HG02623 (cell line): ENCODE results near the gene SLC26A4.

Source experiments
- ATAC-seq: cut with Tn5 transposase; IDR thresholded peaks from one replicate; pipeline ENCODE4 v1.9.1; 2021; ENCODE audit warnings: moderate library complexity; ENCODE audit not compliant: unreplicated experiment

SLC26A4 gene

DNA sequence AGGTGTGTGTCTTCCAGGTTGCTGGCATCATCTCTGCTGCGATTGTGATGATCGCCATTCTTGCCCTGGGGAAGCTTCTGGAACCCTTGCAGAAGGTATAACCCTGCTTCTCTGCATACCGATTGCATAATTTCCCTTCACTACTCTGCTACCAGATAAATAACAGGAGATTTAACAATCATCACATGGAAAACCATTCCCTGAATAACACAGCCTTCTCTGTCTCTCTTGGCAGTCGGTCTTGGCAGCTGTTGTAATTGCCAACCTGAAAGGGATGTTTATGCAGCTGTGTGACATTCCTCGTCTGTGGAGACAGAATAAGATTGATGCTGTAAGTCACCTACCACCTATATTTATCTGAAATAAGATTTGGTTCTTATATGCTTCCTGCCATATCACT, 33.8 kb downstream of the SLC26A4 start:
- ATAC-seq: no peak

GRCh38 chr7:107696330-107696946, 35.8 kb downstream of the SLC26A4 start:
- ATAC-seq: no peak

- no peak for ATAC-seq
These were observed 36.9 kb downstream of the SLC26A4 start for GRCh38 chr7:107697321-107698049.

DNA sequence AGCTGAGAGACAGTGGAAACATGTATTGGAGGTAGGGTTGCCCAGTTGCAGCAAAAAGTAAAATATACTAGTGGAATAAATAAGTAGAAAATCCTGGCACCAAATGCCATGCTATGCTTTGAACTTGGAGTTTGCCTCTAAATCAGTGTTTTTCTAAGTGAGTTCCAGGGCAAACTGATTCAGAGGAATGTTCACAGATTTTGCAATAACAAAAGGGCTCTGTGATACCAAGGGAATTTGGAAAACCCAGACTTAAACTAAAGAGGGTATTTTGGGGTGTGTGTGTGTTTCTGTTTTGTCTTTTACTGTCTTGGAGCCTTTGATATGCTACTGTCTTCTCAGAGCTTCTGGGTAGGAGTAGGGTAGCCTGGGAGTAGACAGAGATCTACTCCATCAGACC, 39.9 kb downstream of the SLC26A4 start:
- ATAC-seq: no peak

DNA sequence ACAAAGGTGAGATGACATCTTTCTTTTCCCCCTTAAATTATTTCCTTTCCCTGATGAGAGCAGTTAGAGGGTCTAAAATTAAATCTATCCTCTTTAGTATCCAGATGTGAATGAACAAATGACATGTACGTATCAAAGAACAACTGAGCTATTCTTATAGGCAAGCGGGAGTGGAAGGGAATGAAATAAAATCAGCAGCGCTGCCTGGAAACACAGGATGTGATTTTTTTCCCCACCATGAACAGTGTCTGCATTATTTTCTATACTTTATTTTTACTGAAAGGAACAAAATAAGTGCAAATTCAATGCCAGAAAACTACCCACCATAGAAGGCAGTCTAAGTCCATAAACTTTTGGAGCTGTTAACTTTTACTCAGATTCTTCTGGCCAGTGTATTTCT, 40.6 kb downstream of the SLC26A4 start:
- ATAC-seq: no peak

DNA sequence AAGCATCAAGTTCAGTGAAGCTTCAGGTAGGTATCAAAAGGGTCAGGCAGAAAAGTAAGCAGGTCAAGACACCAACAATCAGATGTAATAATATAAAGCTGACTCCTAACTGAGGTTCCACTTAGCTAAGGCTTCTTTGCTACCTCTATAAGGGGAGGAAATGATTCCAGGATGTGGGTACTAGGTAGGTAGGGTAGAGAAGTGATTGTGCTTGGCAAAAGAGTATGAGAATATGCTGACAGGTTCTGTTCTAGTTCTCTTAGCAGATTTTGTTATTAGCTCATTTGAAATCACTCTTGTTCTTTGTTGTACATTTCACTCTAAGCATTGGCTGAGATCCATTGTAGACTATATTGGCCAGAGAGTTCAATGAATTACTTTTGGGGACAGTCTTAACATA, 42.6 kb downstream of the SLC26A4 start:
- no peak for ATAC-seq

DNA sequence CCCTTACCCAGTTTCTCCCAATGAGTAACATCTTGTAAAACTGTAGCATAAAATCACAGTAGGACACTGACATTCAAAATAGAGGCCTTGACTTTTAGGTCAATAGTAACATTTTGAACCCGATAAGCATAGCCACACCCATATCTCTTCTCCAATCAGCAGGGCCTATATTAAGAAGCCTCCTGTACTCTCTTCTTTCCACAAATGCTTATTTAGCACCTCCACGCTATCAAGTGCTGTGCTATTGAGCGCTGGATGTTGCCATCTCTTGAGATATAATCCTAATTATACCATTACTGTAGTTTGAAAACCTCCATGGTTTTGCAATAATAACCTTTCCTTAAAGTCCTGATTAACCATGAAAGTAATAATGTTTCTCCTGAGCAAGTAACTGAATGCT, 43.2 kb downstream of the SLC26A4 start:
- ATAC-seq: no peak

- no peak for ATAC-seq
These were observed 48.3 kb downstream of the SLC26A4 start for GRCh38 chr7:107708956-107709355.

DNA sequence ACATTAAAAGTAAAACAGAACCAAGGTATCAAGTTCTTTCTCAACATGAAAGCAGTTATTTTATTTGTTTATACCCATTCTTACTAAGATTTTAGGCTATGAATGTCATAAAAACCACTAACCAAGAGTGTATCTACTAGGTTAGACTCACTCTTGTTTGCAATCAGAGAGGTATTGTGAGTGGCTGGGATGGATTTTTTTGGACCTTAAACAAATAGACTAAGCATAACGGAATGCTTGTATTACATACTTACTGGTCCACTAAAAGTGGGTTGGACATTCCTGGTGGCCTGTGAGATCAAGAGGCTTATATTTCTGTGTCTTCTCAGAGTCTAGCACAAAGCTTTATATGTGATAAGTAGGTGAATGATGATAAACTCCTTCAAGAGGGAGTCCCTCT, 50.7 kb downstream of the SLC26A4 start:
- ATAC-seq: no peak

DNA sequence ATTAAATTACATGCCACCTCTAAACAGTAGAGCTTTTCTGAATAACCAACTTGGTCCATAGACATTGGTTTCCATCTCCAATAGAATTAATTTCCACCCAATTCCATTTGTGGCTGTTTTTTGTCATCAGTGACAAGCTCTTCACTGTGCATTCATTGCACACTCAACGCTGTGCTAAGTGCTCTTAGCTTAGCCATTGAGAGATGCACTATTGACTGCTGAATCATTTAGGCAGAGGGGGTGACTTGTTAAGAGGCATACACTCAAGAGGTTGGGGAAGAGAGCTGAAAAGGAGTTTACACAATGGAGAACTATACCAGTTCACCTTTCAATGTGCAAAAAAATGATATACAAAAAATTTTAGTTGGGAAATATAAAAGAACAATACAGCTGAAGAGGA, 51.4 kb downstream of the SLC26A4 start:
- no peak for ATAC-seq

GRCh38 chr7:107712896-107713295, 52.3 kb downstream of the SLC26A4 start:
- ATAC-seq: no peak

DNA sequence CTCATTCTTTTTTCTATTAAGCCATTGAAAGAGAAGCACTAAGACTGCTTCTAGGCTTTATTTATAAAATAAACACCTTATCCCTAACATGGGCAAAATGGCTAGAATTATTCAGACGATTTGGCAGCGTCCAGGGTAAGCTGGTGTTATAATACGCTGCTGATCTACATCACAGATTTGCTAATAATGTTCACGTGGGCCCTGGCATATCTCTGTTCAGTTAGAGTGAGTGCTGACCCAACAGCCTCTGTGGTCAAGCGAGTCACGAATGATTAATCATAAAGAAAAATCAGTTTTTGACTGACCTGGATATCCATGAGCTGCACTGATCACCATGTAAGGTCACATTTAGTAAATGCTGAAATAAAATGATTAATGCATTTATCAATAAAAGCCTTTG, 54.9 kb downstream of the SLC26A4 start:
- ATAC-seq: no peak

- no peak for ATAC-seq
These were observed 58.0 kb downstream of the SLC26A4 start for GRCh38 chr7:107718456-107719193.

DNA sequence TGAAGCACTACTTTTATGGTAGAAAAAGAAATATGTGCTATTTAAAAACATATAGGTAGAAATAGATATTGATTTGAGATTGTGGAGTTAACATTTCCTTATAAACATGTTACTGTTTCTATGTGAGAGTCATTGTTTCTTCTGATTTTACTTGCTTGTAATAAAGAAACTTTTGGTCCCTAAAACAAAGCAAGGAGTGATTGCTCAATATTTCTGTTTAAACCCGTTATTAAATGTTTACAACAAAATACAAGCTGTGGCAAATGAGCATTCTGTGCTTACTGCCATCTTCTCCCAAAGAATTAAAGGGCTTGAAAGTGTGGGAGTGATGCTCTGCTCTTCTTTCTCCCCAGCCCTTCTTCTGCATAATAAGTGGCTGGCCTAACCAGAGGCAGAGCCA, 60.7 kb downstream of the SLC26A4 start:
- ATAC-seq: no peak

- no peak for ATAC-seq
These were observed 62.6 kb downstream of the SLC26A4 start for GRCh38 chr7:107723255-107723654.

DNA sequence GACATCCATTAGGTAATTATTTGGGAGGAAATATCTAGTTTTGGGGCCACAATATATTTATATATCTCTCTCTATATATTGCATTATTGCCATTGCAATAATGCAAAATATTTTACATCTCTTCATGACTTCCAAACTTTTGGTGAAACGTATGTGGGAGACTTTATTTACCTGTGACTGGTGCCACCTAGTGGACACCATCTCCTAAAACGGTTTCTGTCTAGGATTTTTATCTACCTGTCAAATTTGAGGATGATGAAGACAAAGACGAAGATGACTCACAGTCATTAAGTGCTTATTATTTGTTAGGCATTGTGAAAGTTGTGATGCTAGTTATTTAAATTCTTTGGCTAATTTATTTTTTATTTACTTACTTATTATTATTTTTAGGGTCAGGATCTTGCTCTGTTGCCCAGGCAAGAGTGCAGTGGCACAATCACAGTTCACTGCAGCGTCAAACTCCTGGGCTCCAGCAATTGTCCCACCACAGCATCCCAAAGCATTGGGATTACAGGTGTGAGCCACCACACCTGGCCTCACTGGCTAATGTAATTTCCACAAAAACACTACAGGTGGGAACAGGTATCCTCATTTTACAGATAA, 64.6 kb downstream of the SLC26A4 start:
- ATAC-seq: no peak

GRCh38 chr7:107726356-107727130, 65.9 kb downstream of the SLC26A4 start:
- no peak for ATAC-seq

- no peak for ATAC-seq
These were observed 67.6 kb downstream of the SLC26A4 start for GRCh38 chr7:107728276-107728675.

GRCh38 chr7:107742678-107743566, 82.3 kb downstream of the SLC26A4 start:
- peak; percentile 31 for ATAC-seq
